ENCODE data around the gene ADARB2. TPM values are rescaled to one million over a fixed set of nuclear protein-coding genes. Genes with fewer than 3 reads are reported as not detected.

ADARB2 gene
- total and polyA plus RNA-seq, 10 of the 15 experiments (the other 5 are each of a cell fraction or from before 2014, with no cell fraction given): 0.02 to 4.1 (median 0.76) TPM

- no peak overlapping the region for H2AFZ ChIP-seq (ENCODE audit: control insufficient read depth, low read depth, low read length)
- no peaks in the 10 kb centered on the region for H3K79me2 ChIP-seq (ENCODE audit: control insufficient read depth, insufficient read depth, low read length)
- H3K4me1 ChIP-seq (ENCODE audit: control insufficient read depth, insufficient read depth, low read length): no peaks in the 10 kb centered on the region
- ChIA-PET RAD21 (ENCODE audit: unreplicated experiment) (no interaction called here), SMC1A (ENCODE audit: uncharacterized antibody, unreplicated experiment) (interaction anchor here (1.4 kb wide), 1 partner anchor 125 kb away, joined by 4 read pairs; no protein-coding TSS in a partner anchor), CTCF (no interaction called here), POLR2A (no interaction called here)
- no peaks in the 10 kb centered on the region for H3K36me3 ChIP-seq (ENCODE audit: control insufficient read depth in 2 of 2, insufficient read depth in 2 of 2, low read length in 1 of 2)
- H3K4me2 ChIP-seq (ENCODE audit: control insufficient read depth, insufficient read depth): no peak overlapping the region
- TF ChIP-seq CHD2 (IDR thresholded peaks at IDR 0.05; ENCODE audit: borderline replicate concordance, low read depth, low read length): no peak
- no peak for TF ChIP-seq RBBP5 (conservative IDR thresholded peaks at IDR 0.05)
- TF ChIP-seq SIN3A (IDR thresholded peaks at IDR 0.05; ENCODE audit: low read depth, low read length): no peak
- no peak for TF ChIP-seq MYC (IDR thresholded peaks at IDR 0.05; ENCODE audit: insufficient read depth, insufficient read length, insufficient replicate concordance, low read length, severe bottlenecking)
- TF ChIP-seq GABPA (IDR thresholded peaks at IDR 0.05; ENCODE audit: low read depth): no peak
- no peak for TF ChIP-seq E2F4 (IDR thresholded peaks at IDR 0.05; ENCODE audit: low read depth, low read length)
- no peak for TF ChIP-seq RFX5 (IDR thresholded peaks at IDR 0.05; ENCODE audit: low read depth, low read length)
- TF ChIP-seq ETV6 (conservative IDR thresholded peaks at IDR 0.05 in 1 of 2, IDR thresholded peaks at IDR 0.05 in 1 of 2; ENCODE audit: borderline replicate concordance in 1 of 2, low read depth in 1 of 2): no peak
- TF ChIP-seq REST (IDR thresholded peaks at IDR 0.05; ENCODE audit: low read depth, low read length): no peak
- TF ChIP-seq RELA (IDR thresholded peaks at IDR 0.05; ENCODE audit: borderline replicate concordance, partially characterized antibody): no peak
- TF ChIP-seq ZBTB4 (CRISPR knock-in tag; IDR thresholded peaks at IDR 0.05): no peak
- ATAC-seq (peak; percentile 49), DNase-seq (ENCODE audit: low read depth, low spot score) (no peak), FAIRE-seq (no peak)
- H3K9ac ChIP-seq (ENCODE audit: control insufficient read depth, insufficient read depth, low read length): no peak overlapping the region
- H3K27ac ChIP-seq (ENCODE audit: control insufficient read depth, insufficient read depth): no peak overlapping the region
- BruUV-seq (replicated peaks): no TSS peak
- intact Hi-C loops (cut with micrococcal nuclease; ENCODE audit: unreplicated experiment) (no loop called here), in situ Hi-C loops (cut with MboI) (no loop called here)
- no peaks in the 10 kb centered on the region; the same call in 2 of the 3 replicates for H3K9me3 ChIP-seq (replicated peaks; ENCODE audit: control insufficient read depth, insufficient read depth, low read length)
- H4K20me1 ChIP-seq (ENCODE audit: control insufficient read depth, insufficient read depth): no peaks in the 10 kb centered on the region
- no peak overlapping the region for H3K4me3 ChIP-seq
- H3K27me3 ChIP-seq (replicated peaks in 1 of 2; ENCODE audit: control insufficient read depth in 2 of 2, insufficient read depth in 2 of 2, low read length in 1 of 2): no peaks in the 10 kb centered on the region
- WGBS (ENCODE audit: insufficient coverage, insufficient replicate concordance, low lambda C conversion rate, missing lambda C conversion rate): 9% methylated on average over 8 of the region's 8 CpGs
These were observed 214.1 kb downstream of the ADARB2 start for GRCh38 chr10:1523221-1523620.

All from GM12878 (cell line).